NCI-H2171 (cell line): Measurements from ENCODE around the gene TMPRSS7.
A peak's percentile ranks its signal among the peaks of the same experiment; 100 is the strongest.
"Not testable (repeated sequence)": the region's sequence is repeated elsewhere in the genome, so short reads cannot be mapped to it uniquely, and the experiment has no call there.

Experiments
- DNase-seq: peaks from one replicate; lab custom pipeline; 2025; lab: John Stamatoyannopoulos, UW

The TMPRSS7 gene

DNA sequence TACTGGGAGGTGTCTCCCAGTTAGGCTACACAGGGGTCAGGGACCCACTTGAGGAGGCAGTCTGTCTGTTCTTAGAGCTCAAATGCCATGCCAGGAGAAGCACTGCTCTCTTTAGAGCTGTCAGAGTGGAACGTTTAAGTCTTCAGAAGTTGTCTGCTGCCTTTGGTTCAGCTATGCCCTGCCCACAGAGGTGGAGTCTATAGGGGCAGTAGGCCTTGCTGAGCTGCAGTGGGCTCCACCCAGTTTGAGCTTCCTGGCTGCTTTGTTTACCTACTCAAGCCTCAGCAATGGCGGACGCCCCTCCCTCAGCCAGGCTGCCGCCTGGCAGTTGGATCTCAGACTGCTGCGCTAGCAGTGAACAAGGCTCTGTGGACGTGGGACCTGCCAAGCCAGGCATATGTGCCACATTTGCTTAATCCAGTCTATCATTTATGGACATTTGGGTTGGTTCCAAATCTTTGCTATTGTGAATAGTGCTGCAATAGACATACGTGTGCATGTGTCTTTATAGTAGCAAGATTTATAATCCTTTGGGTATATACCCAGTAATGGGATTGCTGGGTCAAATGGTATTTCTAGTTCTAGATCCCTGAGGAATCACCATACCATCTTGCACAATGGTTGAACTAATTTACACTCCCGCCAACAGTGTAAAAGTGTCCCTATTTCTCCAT lies 38.0 kb downstream of the TMPRSS7 start:
- not testable (repeated sequence) for DNase-seq

DNA sequence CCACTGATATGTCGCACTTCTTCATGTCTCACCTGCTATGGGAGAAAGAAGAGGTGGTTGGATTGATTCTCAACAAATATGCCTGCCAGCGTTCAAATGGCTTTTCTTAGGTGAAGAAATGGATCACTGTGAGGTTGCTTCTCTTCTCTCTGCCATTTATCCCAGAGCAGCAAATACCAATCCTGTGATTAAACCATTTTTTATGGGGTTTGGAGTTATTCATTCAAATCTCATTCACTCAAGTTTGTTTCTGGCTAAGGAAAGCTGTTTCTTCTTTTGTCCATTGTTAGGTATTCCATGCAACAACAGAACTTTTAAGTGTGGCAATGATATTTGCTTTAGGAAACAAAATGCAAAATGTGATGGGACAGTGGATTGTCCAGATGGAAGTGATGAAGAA lies 39.5 kb downstream of the TMPRSS7 start:
- no peak for DNase-seq

DNA sequence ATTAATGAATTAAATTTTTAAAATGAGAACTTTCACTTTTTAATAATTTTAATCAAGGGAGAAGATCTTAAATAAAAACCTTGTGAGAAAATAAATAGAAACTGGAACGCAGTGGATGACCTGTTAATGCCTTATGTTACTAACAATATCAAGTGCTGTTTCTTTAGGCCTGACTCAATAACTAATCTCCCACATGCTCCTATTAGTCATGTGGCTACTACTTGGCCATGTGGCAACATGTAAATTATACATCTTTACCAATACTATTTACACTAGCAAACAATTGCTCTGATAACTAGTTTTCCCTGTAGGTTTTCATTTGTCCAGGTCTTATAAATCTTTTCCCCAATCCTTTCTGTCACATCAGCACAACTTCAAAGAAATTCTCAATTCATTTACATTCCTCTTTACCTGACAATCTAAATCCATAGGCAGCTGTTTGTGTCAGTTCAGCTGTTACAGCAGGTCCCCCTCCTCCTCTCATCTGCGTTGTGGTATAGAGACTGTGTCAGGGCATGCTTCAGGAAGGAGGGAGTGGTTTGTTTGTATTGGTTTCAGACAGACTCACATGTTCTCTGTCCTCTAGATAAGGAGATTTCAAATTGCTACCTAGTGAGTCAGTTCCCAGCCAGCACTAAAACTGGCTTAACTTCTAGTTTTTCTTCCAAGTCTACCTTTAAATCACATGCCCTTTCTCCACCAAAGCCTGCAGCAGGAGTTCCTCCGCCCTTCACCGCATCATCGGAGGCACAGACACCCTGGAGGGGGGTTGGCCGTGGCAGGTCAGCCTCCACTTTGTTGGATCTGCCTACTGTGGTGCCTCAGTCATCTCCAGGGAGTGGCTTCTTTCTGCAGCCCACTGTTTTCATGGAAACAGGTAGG lies 40.3 kb downstream of the TMPRSS7 start:
- DNase-seq: peak; percentile 65

DNA sequence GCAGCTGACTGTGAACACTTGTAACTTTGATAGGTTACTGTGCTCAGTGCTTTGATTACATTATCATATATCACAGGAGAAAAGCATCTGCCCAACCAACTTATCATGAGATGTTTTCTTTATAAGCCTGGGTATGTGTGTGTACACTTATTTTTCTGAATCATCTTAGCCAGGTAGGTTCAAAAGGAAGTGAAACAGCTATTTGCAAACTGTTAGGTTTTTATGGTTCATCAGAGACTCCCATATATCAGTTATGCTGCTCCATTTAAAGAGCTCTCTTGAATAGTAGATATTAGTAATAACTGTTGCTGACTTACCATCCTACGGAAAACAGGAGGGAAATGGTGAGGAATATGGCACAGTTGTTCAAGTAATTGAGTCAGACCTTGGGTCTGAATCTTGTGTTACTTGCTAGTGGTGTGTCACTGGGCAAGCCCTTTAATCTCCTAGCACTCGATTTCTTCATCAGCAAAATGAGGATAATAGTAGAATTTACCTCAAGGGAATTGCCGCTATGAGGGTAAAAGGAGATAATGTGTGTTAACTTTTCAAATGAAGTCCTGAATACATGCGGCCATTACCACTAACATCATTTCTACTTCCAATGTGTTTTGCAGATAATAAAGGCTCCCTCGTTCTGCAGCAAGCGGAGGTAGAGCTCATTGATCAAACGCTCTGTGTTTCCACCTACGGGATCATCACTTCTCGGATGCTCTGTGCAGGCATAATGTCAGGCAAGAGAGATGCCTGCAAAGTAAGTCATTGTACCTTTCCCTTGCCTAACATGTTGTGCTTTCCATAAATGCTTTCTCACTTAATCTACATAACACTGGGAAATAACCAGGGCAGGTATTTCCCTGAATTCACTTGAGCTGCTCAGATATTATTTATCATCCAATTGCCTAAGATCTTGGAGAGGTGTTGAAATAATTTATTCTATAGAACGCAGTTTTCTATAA lies 43.9 kb downstream of the TMPRSS7 start:
- DNase-seq: no peak

DNA sequence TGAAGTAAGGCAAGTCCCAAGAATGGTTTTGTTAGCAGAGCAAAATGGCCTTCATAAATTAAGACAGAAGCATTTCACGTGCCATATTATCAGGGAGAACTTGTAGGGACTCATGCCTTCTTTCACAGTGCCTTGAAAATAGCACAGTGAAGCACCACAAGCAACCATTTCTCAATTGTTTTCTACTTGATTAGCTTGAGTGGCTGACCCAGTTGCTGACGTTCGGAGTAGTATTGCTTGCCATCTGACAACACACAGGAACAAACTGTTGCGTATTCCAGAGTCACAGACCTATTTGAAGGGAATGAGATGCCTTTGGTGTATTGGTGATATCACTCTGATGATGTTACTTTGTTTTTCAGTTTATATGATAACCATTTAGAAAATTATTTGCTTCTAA lies 48.7 kb downstream of the TMPRSS7 start:
- no peak for DNase-seq

DNA sequence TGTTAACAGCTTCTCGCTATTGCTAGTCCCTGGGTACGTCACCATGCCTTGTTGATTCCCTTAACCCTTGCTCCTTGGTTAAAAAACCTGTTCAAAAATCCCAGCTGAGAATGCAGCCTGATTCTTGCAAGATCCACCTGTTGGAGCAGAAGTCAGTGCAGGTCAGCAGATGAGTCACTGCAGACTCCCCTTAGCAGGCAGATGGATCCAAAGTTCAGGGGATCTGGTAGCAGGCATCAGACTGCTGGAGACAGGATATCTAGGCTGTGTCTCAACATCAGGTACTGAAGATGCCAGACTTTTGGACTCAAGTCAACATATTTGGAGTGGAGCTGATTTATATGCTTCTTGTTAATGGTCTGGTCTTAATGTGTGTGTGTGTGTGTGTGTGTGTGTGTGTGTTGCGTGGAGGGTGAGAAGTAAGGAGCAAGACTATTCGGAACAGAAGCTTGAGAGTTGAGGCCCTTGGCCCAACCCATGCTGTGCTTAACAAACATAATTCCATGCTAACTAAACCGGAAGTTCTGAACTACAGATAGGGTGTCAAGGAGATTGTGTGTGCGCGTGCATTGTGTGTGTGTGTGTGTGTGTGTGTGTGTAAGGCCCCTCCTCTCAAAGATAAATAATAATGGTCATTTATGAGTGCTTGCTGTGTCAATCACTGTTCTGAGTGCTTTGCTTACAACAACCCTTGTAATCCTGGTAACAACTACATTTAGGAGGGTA lies 50.6 kb downstream of the TMPRSS7 start:
- DNase-seq: no peak

DNA sequence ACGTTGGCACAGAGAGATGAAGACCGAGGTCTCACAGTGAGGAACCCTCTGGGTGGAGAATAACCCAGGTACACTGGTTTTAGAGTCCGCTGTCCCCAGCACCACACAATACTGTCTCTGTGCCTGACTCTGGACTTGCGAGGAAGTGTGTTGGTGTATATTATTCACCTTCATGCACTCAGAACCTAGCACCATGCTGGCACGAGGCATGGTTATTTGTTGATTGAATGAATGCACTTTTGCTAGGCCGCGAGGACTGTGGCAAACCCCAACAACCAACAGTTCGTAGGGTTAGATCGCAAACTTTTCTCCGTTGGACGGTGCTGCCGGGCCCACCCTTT lies 51.2 kb downstream of the TMPRSS7 start:
- DNase-seq: no peak

DNA sequence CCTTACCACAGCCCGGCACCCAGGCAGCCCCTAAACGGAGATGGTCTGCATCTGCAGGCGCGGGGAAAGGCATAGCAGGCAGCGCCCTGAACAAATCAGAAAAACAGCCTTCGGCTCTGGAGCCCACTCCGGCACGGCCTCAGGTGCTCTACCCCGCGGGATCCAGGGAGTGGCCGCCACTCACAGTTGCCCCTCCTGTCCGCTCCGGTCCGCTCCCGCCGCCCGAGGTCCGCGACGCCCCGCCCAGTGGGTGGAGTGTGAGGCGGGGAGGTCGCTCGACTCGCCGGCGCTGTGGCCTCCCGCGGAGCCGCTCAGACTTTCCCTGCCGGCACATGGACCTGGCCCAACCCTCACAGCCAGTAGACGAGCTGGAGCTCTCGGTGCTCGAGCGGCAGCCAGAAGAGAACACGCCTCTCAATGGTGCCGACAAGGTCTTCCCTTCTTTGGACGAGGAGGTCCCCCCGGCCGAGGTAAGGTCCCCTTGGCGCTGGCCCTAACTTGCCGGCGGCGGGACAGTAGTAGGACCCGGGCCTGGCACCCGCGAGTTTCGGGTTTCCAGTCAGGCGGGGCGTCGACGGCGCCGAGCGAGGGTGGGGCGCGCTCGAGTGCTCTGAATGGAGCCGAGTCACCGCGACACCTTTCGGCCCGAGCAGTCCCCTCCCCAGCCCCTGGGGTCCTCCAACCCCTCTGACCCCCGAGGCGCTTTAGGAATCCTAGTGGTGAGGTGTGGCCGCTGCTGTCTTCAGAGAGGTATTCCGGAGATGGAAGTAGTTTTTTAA lies 51.7 kb downstream of the TMPRSS7 start, which contains the start of gene C3orf52:
TSS of gene C3orf52 (plus strand) at position 314 of the 779 bp plus-strand sequence. CDS start at position 333, 19 bp downstream.
- peak; percentile 59 for DNase-seq

DNA sequence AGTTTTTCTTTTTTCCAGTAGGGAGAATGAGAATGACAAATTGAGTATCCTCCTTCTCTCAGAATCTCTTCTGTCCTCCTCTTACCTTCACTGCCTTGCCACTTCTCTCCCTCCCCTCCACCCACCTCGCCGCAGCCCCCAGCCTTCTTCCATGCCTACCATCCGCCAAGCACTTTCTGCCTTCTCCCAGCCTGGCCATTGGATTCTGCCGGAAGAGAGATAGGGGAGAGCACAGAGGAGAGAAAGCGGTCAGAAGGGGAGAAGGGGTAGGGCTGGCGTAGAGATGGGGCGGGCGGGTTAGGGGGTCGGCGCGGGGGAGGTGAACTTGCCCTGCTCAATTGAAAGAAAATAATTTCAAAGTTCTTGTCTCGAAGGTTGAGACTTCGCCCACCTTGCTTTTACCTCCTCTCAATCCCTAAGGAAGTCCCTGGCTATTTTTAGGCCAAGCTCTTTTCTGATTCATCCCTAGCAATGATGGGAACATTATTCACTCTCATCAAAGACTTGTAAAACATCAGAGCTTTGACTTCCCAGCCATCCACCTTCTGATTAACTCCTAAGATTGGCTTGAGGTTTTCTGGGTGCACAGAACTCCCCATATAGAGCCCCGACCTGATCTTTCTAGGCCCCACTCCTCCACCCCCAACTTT lies 52.5 kb downstream of the TMPRSS7 start:
- no peak for DNase-seq

DNA sequence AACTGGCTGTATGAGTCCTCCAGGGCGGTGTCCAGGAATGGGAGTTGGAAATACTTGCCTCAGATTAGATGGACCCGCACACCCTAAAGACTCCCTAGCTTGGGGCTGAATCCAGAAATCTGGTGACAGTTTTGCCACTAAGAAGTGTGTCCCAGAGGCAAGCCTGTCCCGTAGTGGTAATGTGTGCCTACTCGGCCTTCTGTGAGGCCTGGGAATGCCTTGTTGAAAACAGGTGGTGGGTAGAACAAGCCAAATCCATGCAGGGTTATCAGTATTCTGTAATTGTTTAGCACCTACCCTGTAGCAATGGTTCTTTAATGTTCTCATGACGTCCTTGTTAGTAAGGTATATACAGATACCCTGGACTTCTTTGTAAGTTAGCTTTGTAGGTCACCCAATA lies 53.2 kb downstream of the TMPRSS7 start:
- no peak for DNase-seq

DNA sequence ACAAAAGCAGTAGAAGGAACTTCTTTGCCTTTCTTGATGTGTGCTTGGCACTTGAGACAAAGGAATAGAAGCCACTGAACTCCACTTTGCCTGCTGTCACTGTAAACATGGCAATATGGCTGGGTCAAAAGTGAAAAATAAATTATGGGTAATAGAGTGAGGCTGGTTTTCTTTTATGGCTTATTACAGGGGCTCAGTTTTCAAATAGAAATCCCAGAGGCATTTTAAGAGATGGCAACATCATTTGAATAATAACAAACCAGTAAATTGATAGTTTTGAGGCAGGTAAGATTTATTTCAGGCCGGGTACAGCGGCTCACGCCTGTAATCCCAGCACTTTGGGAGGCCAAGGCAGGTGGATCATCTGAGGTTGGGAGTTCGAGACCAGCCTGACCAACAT lies 54.4 kb downstream of the TMPRSS7 start:
- DNase-seq: no peak

DNA sequence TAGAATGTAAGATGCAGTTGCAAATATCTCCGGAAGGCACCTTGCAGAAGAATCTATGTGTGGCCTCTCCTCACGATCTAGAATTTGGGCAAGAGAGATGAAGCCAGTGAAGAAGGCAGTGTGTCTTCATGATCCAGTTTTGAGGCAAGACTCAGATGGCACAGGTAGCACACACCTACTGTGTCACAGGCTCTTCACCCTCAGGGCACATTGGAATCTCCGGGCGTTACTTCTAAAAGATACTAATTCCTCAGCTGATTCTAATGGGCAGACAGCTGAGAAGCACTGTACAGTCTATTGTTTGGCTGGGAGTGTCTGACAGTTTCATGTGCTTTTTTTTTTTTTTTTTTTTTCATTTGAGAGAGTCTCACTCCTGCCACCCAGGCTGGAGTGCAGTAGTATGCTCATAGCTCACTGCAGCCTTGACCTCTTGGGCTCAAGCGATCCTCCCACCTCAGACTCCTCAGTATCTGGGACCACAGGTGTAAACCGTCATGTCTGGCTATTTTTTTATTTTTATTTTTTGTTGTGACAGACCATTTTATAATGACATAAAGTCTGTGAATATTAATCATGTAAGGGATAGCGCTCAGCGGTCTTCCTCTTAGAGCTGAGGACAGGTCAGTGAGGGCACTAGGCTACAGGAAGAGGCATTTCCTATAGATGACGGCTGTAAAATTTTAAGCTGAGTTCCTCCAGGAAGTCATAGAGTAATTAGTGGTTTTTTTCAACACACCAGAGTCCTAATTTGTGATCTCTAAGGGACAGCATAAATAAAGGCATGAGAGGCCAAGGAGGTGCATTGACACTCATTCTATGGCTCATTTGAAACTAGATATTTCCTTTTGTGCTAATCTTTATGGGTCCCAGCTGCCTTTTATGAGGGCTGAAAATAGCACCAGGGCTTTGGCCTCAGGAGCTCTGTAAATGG lies 55.7 kb downstream of the TMPRSS7 start:
- DNase-seq: no peak

DNA sequence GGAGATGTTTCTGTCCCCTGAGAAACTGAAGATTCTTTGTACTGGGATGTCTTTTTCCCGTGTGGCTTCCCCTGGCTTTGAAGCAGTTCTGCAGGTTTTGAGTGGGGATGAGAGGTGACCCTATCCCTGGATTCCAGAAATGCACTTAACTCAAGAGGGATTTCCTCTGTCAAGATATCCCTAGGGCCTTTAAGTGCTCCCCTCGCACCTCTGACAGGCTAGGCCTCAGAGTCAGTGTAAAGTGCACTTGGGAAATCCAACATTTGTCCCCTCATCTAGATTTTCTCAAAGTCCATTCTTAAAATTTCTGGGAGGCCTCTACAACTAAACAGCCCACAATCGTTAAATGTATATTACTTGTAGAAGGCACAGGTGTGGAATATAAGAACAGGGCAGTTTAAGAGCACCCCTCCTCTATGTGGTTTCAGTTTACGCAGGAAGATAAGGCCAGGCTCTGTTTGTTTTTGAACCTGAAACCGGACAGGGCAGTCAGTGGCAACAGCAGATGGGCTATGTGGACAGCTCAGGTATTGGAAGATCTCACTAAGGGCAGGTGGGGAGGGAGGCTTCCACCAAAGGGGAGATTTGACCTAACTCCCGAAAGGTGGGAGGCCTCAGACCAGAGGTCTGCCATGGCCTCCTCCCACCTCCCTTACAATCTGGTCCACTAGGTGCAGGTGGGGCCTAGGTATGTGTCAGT lies 56.5 kb downstream of the TMPRSS7 start:
- DNase-seq: no peak

DNA sequence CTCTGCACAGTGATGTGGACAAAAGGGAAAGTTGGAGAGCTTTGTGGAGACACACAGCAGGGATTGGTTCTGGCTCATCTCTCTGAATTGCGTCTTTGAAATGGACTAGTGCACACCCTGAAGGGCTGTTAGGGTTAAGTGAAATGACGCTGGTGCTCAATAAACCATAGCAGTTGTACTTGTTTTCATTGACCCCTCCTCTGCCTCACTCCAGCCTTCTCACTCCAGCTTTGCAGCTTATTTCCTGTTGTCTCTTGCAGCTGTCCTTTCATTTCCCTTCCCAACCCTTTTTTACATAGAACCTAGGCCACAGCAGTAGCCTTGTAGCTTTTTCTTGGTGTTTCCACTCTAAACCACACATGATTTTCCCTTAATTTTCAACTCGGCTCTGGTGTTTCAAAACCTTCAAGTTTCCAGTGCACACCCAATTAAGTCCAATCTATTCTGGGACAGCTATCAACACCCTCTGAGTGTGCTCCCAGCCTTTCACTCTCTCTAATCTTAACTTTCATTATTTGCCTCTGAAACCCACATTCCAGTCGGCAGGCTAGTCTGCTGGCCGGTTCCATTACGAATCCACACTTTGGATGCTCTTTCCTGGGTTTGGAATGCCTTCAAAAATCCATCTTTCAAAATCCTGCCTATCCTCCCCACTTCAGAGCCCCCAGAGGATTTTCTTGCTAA lies 58.1 kb downstream of the TMPRSS7 start:
- no peak for DNase-seq

DNA sequence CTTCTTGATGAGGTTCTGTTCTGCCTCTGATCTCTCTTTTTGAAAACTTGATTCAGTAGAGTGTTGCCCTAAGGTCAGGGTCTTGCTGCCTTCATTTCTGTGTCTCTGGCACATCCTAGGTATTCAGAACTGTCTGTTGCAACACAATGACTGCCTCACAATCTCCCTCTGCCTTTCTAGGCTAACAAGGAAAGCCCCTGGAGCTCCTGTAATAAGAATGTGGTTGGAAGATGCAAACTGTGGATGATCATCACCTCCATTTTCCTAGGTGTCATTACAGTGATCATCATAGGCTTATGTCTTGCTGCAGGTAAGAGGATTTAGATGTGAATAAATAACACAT lies 58.6 kb downstream of the TMPRSS7 start:
- no peak for DNase-seq

DNA sequence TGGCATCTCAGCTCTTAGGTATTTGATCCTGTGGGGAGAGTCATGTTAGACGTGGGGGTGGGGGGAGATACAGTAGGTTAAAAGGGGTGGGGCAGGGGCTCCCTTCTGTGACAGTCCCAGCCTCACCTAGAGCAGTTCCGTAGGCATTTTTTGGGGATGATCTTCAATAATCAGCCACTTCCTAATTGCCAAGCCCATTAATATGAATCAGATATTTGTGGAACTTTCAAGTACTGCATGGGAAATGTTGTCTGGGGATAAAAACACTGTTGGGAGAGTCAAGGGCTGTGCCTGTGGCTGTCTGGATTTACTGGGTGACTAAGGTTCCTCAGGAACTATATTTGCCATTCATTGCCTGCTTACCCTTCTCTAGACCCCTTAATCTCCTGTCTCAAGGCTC lies 61.2 kb downstream of the TMPRSS7 start:
- no peak for DNase-seq

DNA sequence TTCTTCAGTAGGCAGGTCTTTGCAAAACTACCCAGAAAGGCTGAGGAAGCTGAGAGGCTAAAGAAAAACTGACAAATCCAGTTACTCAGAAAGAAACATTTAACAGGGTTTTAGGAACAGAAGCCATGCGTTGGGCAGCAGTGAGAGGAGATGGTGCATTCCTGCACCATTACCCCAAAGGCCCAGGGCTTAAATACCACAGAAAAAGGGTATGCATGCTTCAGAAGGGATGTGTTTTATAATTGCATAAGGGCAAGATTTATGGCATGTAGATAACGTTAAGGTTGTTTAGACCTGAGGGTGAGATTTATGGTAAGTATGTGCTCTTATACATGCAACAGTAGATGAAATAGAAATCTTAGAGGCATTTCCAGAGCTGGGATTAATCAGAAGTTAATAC lies 61.6 kb downstream of the TMPRSS7 start:
- no peak for DNase-seq

DNA sequence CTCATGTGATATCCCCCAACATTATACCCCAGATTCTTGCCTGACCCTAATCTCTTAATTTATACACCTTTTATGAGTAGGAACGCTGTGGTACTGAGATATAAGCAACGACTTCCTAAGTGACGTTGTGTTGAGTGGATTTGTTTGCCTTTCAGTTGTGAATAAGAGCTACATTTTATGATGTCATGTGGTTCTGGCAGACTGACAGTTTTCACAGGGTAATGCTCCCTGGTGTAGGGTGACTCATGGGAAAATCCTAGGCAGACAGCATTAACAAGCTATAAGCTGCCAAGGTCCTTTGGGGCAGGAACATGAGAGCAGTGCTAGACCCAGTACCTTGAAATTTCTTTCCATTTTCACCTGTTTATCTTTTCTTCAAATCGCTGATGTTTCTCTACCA lies 62.8 kb downstream of the TMPRSS7 start:
- peak; percentile 50 for DNase-seq
